Naive thymus-derived CD8-positive, alpha-beta T cell (primary cell): ENCODE measurements around the gene FBXO27. TPM values are rescaled to one million over a fixed set of nuclear protein-coding genes. Genes with fewer than 3 reads are reported as not detected.

Experiments used
- ATAC-seq, 2 donors: fragments of 150-1000 bp; cut with Tn5 transposase in 1 of 2; sonication (Bioruptor Pico), chemical (Tn5 transposase) in 1 of 2; 1 replicate in 1 of 2; 2 replicates in 1 of 2; pipeline ENCODE4 v1.10.0; 2021; ENCODE audit warnings: mild to moderate bottlenecking in 2 of 2, moderate library complexity in 2 of 2
- POLR2A ChIA-PET: fragments of 350-600 bp; sonication (Branson Sonifier 250); formaldehyde crosslinking; loops from one replicate; lab custom pipeline; 2021; ENCODE audit warnings: antibody characterized with exemption; lab: Charles Lee
- DNase-seq, 10 donors: peaks; one replicate each; pipeline versions ENCODE4 v3.0.0 to v3.0.0-alpha.2; 2020 to 2022
- H3K27ac Mint-ChIP-seq, 10 donors: one replicate each; pipeline ENCODE4 v1.8.0; 2020 to 2022; ENCODE audit warnings: mild to moderate bottlenecking in 10 of 10, mixed read lengths in 10 of 10, moderate library complexity in 4 of 10, inconsistent platforms in 1 of 10
- H3K27me3 Mint-ChIP-seq, 5 donors: one replicate each; pipeline ENCODE4 v1.8.0; 2021 to 2022; ENCODE audit warnings: mixed read lengths in 5 of 5
- H3K36me3 Mint-ChIP-seq, 3 donors: one replicate each; pipeline ENCODE4 v1.8.0; 2020 to 2022; ENCODE audit warnings: mixed read lengths in 3 of 3, mild to moderate bottlenecking in 2 of 3, inconsistent platforms in 1 of 3
- H3K4me1 Mint-ChIP-seq, 4 donors: one replicate each; pipeline ENCODE4 v1.8.0; 2021 to 2022; ENCODE audit warnings: mixed read lengths in 4 of 4
- H3K4me3 Mint-ChIP-seq, 10 donors: one replicate each; pipeline ENCODE4 v1.8.0; 2020 to 2022; ENCODE audit warnings: mild to moderate bottlenecking in 10 of 10, mixed read lengths in 10 of 10, moderate library complexity in 6 of 10, inconsistent platforms in 1 of 10
- H3K9me3 Mint-ChIP-seq, 9 donors: one replicate each; pipeline ENCODE4 v1.8.0; 2020 to 2022; ENCODE audit warnings: mixed read lengths in 9 of 9, mild to moderate bottlenecking in 3 of 9, inconsistent platforms in 1 of 9, moderate library complexity in 1 of 9
- polyA plus RNA-seq, 3 donors: library from polyadenylated mRNA; unstranded; fragments of 300-500 nt; fragmentation: Illumina TruSeq; gene quantifications; one replicate each; pipeline ENCODE4 v1.2.3, GENCODE V29; 2021
- total RNA-seq, 8 experiments: library from RNA in 2 of 8; stranded (reverse) in 2 of 8; gene quantifications; one replicate each; pipeline ENCODE4 v1.2.3 and lab custom pipeline; 2021 to 2026

The FBXO27 gene
- total and polyA plus RNA-seq, 5 experiments from 2014 or later, result 0.17 TPM; not detected in 4

DNA sequence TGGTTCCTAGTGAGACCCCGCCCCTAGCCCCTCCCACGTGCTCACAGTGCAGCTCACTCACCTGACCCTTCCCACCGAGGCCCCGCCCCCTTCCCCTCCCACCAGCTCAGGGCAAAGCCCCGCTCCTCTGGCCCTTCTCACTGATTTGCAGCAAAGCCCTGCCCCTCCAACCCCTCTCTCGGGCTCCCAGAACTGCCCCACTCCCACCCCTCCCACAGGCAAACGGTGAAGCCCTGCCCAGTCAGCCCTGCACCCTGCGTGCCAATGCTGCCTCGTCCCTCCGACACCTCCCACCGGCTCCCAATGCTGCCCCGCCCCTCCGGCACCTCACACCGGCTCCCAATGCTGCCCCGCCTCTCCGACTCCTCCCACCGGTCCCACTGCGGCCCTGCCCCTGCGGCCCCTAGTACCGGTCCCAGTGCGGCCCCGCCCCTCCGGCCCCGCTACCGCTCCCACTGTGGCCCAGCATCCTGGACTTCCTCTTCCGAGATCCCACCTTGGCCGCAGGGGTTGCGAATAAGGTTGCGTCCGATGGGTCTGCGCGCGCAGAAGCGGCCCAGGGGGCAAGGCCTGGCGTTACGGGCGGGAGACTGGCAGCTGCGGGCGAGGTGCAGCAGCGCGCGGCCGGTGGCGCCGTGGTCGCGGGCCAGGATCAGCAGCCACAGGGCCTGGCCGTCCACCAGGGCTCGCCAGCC lies 834 bp downstream of the FBXO27 start:
- peak overlapping the region; percentile 48 to 89 (median 77) for H3K4me3 Mint-ChIP-seq
- no peaks in the 10 kb centered on the region for H3K36me3 Mint-ChIP-seq
- peaks cover 0 to 15% (median 3%) of the 10 kb centered on the region in 5 donors for H3K27me3 Mint-ChIP-seq
- ATAC-seq (peak; percentile 86 to 88), DNase-seq (peak; percentile 40 to 79 (median 58))
- H3K9me3 Mint-ChIP-seq, result peaks cover 0 to 4% (median 0%) of the 10 kb centered on the region in 9 donors
- POLR2A ChIA-PET, result no interaction called here
- H3K4me1 Mint-ChIP-seq, result peaks cover 0 to 21% (median 10%) of the 10 kb centered on the region in 4 donors
- H3K27ac Mint-ChIP-seq, result peak overlapping the region in 2 of 10 donors; percentile 20 to 52

DNA sequence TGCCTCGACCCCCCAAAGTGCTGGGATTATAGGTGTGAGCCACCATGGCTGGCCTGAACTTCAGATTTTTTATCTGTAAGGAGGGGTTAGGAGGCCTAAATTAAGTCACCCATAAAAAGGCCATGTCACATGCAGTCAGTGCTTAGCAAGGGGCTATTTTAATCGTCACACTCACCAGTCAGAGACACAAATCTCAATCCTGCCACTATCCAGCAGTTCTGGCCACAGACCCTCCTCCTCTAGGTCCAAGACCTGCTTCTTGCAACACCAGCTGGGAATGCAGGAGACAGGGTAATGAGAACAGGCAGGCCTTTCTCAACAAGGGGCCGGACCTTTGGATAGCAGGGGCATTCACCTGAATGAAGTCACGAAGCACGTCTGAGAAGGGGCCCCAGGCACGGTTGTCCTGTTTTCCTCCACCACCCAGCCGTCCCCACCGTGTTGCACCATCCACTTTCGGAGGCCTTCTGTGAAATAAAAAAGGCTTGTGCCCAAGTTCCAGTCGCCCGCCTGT lies 1.4 kb downstream of the FBXO27 start:
- ATAC-seq, result no peak
- Mint-ChIP-seq H3K9me3 (peaks cover 0 to 4% (median 0%) of the 10 kb centered on the region in 9 donors), H3K36me3 (no peaks in the 10 kb centered on the region), H3K27ac (peak overlapping the region in 2 of 10 donors; percentile 32 to 52), H3K4me1 (peaks cover 0 to 21% (median 10%) of the 10 kb centered on the region in 4 donors), H3K27me3 (peaks cover 0 to 21% (median 7%) of the 10 kb centered on the region in 5 donors), H3K4me3 (peak overlapping the region; percentile 48 to 89 (median 77))
- peak in 1 of 10 donors; percentile 2 for DNase-seq
- POLR2A ChIA-PET, result no interaction called here

DNA sequence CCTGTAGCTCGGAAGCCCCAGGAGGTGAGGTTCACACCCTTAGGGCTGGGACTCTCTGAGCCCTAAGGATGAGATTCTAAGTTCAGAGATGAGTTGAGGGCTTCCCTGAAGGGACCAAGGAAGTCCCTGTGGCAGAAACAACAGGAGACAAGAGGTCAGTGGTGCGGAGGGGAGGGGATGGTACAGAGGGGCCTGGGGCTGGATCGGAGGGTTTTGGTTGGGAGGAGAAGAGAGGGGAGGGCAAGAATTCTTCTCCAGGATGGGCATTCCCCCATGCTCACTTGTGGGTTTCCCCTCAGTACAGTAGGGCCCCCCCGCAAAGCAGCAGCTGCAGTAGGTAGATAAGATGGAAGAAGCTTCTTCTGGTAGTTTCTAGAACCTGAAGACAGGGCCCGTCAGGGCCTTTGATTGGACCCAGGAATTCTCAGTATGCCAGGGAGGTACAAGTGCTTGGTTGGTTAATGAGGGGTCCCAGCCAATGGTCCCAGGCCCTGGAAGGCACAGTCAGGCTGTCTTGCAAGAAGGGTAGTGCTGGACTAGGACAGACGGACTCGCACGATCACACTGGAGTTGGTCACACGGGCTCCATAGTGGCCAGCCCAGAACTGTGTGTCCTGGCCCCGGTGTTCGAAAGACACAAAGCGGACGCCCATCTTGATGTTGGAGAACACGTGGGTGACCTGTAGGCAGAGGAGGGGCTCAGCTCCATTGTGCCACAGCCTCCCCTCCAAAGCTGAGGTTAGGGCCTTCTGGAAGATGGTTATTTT lies 7.3 kb downstream of the FBXO27 start:
- Mint-ChIP-seq H3K9me3 (peaks cover 0 to 4% (median 0%) of the 10 kb centered on the region in 9 donors), H3K4me3 (no peak overlapping the region), H3K4me1 (no peaks in the 10 kb centered on the region), H3K27ac (peak overlapping the region in 2 of 10 donors; percentile 7 to 88), H3K36me3 (peaks cover 0 to 4% (median 0%) of the 10 kb centered on the region in 3 donors), H3K27me3 (peaks cover 0 to 46% (median 10%) of the 10 kb centered on the region in 5 donors)
- no peak for ATAC-seq
- POLR2A ChIA-PET, result no interaction called here
- no peak for DNase-seq

DNA sequence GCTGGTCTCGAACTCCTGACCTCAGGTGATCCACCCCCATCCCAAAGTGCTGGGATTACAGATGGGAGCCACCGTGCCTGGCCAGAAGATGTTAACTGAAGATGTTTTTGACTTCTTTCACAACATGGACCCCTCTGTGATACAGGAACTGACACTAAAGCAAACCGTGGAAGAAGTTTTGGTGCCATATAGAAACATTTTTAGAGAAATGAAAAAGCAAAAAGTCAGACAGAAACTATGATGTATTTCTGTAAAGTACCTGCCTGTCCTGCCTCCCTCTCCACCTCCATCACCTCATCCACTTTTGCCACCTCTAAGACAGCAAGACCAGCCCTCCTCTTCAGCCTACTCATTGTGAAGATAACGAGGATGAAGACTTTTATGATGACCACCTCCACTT lies 11.3 kb downstream of the FBXO27 start:
- Mint-ChIP-seq H3K4me1 (no peaks in the 10 kb centered on the region), H3K27ac (no peak overlapping the region), H3K9me3 (peaks cover 0 to 2% (median 0%) of the 10 kb centered on the region in 9 donors), H3K36me3 (peaks cover 0 to 5% (median 0%) of the 10 kb centered on the region in 3 donors), H3K4me3 (no peak overlapping the region), H3K27me3 (peaks cover 0 to 35% (median 11%) of the 10 kb centered on the region in 5 donors)
- ATAC-seq (no peak), DNase-seq (no peak)
- POLR2A ChIA-PET, result no interaction called here

DNA sequence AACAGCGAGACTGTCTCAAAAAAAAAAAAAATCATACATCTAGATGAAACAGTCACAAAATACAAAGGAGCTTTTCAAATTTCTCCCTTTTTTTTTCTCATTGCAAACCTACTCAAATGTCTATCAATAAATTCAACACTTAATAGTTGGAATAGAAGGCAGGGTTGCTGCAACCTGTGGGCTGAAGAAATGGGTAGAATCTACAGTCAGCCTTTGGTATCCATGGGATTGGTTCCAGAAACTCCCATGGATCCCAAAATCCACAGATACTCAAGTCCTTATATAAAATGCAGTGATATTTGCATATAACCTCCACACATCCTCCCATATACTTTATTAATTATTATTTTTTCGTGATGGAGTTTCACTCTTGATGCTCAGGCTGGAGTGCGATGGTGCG lies 14.7 kb downstream of the FBXO27 start:
- Mint-ChIP-seq H3K9me3 (peaks cover 0 to 2% (median 0%) of the 10 kb centered on the region in 9 donors), H3K36me3 (peaks cover 0 to 5% (median 0%) of the 10 kb centered on the region in 3 donors), H3K4me3 (no peak overlapping the region), H3K4me1 (no peaks in the 10 kb centered on the region), H3K27ac (no peak overlapping the region), H3K27me3 (peaks cover 0 to 25% (median 18%) of the 10 kb centered on the region in 5 donors)
- POLR2A ChIA-PET, result no interaction called here
- no peak for ATAC-seq
- no peak for DNase-seq

DNA sequence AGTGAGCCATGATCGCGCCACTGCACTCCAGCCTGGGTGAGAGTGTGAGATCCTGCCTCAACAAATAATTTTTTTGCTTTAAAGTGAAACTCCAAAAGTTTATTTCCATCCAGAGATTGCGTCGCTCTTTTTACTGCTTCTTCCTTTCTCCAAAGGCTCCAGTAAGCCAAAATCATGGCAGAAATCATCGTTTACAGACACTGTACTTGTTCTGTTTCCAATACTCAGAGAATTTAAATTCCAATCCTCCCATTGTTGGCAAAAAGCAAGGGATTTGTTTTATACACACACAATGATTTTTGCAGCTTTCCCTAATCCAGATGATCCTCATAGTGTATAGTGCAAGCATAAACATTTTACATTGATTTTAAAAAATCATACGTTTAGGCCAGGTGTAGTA lies 15.3 kb downstream of the FBXO27 start:
- ATAC-seq (no peak), DNase-seq (no peak)
- Mint-ChIP-seq H3K27me3 (peaks cover 0 to 22% (median 18%) of the 10 kb centered on the region in 5 donors), H3K4me1 (no peaks in the 10 kb centered on the region), H3K36me3 (peaks cover 0 to 5% (median 0%) of the 10 kb centered on the region in 3 donors), H3K4me3 (no peak overlapping the region), H3K27ac (no peak overlapping the region), H3K9me3 (peaks cover 0 to 2% (median 0%) of the 10 kb centered on the region in 9 donors)
- POLR2A ChIA-PET, result interaction anchor here (0.6 kb wide), 1 partner anchor 52 kb away, joined by 3 read pairs; no protein-coding TSS in a partner anchor

DNA sequence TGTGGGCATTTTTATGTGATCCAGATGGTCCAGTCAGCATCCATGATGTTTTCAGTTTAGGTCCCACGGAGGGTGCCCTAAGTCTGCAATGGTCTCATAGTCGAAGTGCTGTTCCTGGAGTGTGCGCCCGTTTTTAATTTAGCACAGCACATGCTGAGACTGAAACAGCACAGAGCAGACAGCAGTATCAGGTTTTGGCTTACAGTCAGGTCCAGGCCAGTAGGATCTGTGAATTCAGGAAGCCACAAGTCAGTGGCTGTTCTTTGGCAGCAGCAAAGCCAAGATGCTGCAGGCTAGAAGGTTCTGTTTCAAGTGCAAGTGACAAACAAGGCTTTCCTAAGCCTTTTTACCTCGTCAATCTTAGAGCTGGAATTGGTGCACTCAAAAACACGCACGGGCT lies 18.3 kb downstream of the FBXO27 start:
- Mint-ChIP-seq H3K9me3 (no peaks in the 10 kb centered on the region), H3K4me1 (no peaks in the 10 kb centered on the region), H3K27me3 (peaks cover 0 to 21% (median 17%) of the 10 kb centered on the region in 5 donors), H3K36me3 (no peaks in the 10 kb centered on the region), H3K4me3 (no peak overlapping the region), H3K27ac (no peak overlapping the region)
- no peak for DNase-seq
- ATAC-seq, result no peak
- POLR2A ChIA-PET, result no interaction called here

DNA sequence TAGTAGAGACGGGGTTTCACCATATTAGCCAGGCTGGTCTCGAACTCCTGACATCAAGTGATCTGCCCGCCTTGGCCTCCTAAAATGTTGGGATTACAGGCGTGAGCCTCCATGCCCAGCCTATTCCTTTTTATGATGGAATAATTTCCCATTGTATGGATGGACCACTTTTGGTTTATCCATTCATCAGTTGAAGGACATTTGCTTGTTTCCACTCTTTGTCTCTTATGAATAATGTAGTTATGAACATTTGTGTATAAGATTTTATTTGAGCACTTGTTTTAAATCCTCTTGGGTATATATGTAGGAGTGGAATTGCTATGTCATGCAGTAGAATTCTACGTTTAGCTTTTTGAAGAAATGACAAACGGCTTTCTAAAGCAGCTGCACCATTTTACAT lies 23.3 kb downstream of the FBXO27 start:
- POLR2A ChIA-PET, result no interaction called here
- ATAC-seq (no peak), DNase-seq (no peak)
- Mint-ChIP-seq H3K4me3 (no peak overlapping the region), H3K27me3 (peaks cover 0 to 23% (median 3%) of the 10 kb centered on the region in 5 donors), H3K9me3 (no peaks in the 10 kb centered on the region), H3K36me3 (no peaks in the 10 kb centered on the region), H3K4me1 (no peaks in the 10 kb centered on the region), H3K27ac (no peak overlapping the region)

DNA sequence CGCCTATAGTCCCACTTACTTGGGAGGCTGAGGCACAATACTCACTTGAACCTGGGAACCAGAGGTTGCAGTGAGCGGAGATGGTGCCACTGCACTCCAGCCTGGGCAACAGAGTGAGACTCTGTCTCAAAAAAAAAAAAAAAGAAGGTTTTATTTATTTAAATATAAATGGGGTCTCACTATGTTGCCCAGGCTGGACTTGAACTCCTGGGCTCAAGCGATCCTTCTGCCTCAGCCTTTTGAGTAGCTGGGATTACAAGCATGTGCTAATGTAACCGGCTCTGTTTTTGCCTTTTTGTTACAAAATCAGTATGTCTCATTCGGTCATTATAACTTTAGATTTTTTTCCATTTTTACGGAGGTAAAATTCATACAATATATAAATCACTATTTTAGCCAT lies 24.2 kb downstream of the FBXO27 start:
- ATAC-seq (no peak), DNase-seq (no peak)
- H3K4me3 Mint-ChIP-seq, result no peak overlapping the region
- peaks cover 0 to 20% (median 3%) of the 10 kb centered on the region in 5 donors for H3K27me3 Mint-ChIP-seq
- POLR2A ChIA-PET, result no interaction called here
- H3K27ac Mint-ChIP-seq, result no peak overlapping the region
- H3K36me3 Mint-ChIP-seq, result no peaks in the 10 kb centered on the region
- H3K4me1 Mint-ChIP-seq, result no peaks in the 10 kb centered on the region
- no peaks in the 10 kb centered on the region for H3K9me3 Mint-ChIP-seq

DNA sequence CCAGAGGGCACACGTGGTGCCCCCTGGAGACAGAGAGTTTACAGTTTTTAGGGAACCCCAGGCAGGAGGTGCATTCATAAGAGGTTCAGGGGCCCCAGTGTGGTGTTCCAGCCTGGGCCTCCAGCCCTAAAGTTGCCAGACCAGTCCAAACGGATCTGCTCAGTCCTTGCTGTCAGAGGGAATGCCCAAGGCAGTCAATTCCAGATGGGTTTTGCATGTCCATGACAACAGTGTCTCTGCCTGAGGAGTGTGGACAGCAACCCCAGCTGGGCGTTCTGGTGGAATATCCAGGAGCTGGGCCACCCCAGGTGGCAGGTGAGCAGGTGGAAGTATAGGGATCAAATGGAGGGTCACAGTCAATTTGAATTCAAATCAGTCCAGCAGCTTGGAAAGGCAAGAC lies 25.3 kb downstream of the FBXO27 start:
- no peaks in the 10 kb centered on the region for H3K9me3 Mint-ChIP-seq
- no peak for ATAC-seq
- H3K4me1 Mint-ChIP-seq, result no peaks in the 10 kb centered on the region
- POLR2A ChIA-PET, result no interaction called here
- H3K27me3 Mint-ChIP-seq, result peaks cover 0 to 20% (median 4%) of the 10 kb centered on the region in 5 donors
- no peaks in the 10 kb centered on the region for H3K36me3 Mint-ChIP-seq
- H3K4me3 Mint-ChIP-seq, result peak overlapping the region in 1 of 10 donors; percentile 14
- no peak for DNase-seq
- no peak overlapping the region for H3K27ac Mint-ChIP-seq

DNA sequence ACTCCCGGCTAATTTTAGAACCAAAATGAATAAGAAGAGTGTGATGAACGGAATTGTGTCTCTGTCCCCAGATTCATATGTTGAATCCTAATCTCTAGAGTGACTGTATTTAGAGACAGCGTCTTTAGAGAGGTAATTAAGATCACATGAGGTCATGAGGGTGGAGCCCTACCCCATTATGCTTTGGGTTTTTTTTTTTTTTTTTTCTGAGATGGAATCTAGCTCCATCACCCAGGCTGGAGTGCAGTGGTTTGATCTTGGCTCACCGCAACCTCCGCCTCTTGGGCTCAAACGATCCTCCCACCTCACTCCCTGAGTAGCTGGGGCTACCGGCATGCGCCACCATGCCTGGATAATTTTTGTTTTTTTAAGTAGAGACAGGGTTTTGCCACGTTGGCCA lies 27.9 kb downstream of the FBXO27 start:
- H3K4me3 Mint-ChIP-seq, result peak overlapping the region in 1 of 10 donors; percentile 50
- no peak for ATAC-seq
- no peaks in the 10 kb centered on the region for H3K4me1 Mint-ChIP-seq
- no peaks in the 10 kb centered on the region for H3K36me3 Mint-ChIP-seq
- H3K27ac Mint-ChIP-seq, result no peak overlapping the region
- POLR2A ChIA-PET, result no interaction called here
- no peak for DNase-seq
- no peaks in the 10 kb centered on the region for H3K9me3 Mint-ChIP-seq
- H3K27me3 Mint-ChIP-seq, result peaks cover 0 to 24% (median 5%) of the 10 kb centered on the region in 5 donors

DNA sequence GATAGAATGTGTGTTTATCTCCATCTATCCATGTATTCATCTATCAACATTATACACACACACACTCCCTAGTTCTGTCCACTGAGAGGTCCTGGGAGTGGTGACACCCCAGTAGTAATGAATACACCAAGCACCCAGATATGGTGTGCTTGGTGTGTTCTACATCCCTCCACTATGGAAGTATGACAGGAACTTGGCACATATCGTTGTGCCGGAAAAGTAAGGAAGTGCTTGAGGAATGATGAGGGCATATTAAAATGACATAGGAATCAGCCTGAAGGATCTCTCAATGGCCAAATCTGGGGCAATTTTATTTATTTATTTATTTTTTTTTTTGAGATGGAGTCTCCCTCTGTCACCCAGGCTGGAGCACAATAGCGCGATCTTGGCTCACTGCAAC lies 28.6 kb downstream of the FBXO27 start:
- DNase-seq (no peak), ATAC-seq (no peak)
- Mint-ChIP-seq H3K36me3 (no peaks in the 10 kb centered on the region), H3K4me1 (no peaks in the 10 kb centered on the region), H3K27me3 (peaks cover 0 to 28% (median 10%) of the 10 kb centered on the region in 5 donors), H3K27ac (no peak overlapping the region), H3K4me3 (no peak overlapping the region), H3K9me3 (no peaks in the 10 kb centered on the region)
- POLR2A ChIA-PET, result no interaction called here

DNA sequence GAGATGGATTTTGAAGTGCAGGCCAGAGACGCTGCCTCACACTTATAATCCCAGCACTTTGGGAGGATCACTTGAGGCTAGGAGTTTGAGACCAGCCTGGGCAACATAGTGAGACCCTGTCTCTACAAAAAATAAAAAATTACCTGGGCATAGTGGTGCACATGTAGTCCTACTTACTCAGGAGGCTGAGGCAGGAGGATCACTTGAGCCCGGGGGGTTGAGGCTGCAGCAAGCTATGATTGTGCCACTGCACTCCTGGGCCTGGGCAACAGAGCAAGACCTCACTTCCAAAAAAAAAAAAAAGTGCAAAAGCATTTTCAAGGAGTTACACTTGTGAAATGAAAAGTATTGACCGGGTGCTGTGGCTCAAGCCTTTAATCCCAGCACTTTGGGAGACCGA lies 29.2 kb downstream of the FBXO27 start:
- H3K9me3 Mint-ChIP-seq, result no peaks in the 10 kb centered on the region
- H3K4me1 Mint-ChIP-seq, result no peaks in the 10 kb centered on the region
- H3K27me3 Mint-ChIP-seq, result peaks cover 0 to 31% (median 10%) of the 10 kb centered on the region in 5 donors
- POLR2A ChIA-PET, result no interaction called here
- ATAC-seq (no peak), DNase-seq (no peak)
- H3K4me3 Mint-ChIP-seq, result no peak overlapping the region
- no peak overlapping the region for H3K27ac Mint-ChIP-seq
- no peaks in the 10 kb centered on the region for H3K36me3 Mint-ChIP-seq
